Testis (tissue), 2 donors: ENCODE measurements around the gene USP50.

Experiments used
- POLR2A ChIP-seq: fragments of 450-650 bp; IDR thresholded peaks from one replicate; pipeline ENCODE4 v1.6.1; 2017; ENCODE audit warnings: antibody characterized with exemption, mild to moderate bottlenecking, moderate library complexity
- TF ChIP-seq, protein P1 (sequence below), 3 experiments: fragments of 450-650 bp in 2 of 3; fragments of 200-600 bp in 1 of 3; sonication (generic) in 1 of 3; IDR thresholded peaks; one replicate each; pipeline ENCODE4 v1.5.1; 2016 to 2019; ENCODE audit warnings: antibody characterized with exemption in 3 of 3, mild to moderate bottlenecking in 2 of 3, moderate library complexity in 1 of 3

DNA sequence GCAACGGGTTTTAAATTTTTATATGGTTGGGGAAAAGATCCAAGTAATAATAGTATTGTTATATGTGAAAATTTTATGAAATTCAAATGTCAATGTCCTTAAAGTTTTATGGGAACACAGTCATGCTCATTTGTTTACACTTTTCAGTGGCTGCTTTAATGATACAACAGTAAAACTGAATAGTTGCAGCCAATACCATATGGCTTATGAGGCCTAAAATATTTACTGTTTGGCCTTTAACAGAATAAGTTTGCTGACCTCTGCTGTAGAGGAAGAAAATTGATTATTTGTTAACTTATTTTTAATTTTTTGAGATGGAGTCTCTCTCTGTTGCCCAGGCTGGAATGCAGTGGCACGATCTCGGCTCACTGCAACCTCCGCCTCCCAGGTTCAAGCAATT is 44.7 kb downstream of the USP50 start:
- TF ChIP-seq POLR2A = no peak
- TF ChIP-seq, protein P1, sequence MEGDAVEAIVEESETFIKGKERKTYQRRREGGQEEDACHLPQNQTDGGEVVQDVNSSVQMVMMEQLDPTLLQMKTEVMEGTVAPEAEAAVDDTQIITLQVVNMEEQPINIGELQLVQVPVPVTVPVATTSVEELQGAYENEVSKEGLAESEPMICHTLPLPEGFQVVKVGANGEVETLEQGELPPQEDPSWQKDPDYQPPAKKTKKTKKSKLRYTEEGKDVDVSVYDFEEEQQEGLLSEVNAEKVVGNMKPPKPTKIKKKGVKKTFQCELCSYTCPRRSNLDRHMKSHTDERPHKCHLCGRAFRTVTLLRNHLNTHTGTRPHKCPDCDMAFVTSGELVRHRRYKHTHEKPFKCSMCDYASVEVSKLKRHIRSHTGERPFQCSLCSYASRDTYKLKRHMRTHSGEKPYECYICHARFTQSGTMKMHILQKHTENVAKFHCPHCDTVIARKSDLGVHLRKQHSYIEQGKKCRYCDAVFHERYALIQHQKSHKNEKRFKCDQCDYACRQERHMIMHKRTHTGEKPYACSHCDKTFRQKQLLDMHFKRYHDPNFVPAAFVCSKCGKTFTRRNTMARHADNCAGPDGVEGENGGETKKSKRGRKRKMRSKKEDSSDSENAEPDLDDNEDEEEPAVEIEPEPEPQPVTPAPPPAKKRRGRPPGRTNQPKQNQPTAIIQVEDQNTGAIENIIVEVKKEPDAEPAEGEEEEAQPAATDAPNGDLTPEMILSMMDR (IDR thresholded peaks at IDR 0.05) = no peak
